NT2/D1 (cell line): Measurements from ENCODE around the gene PPM1H.

Experiments
- SUZ12 ChIP-seq: IDR thresholded peaks from 2 replicates; pipeline ENCODE4 v1.6.1; 2011; ENCODE audit not compliant: insufficient read length, insufficient read depth; ENCODE audit errors: extremely low read depth
- YY1 ChIP-seq: IDR thresholded peaks from 2 replicates; pipeline ENCODE4 v1.6.1; 2011; ENCODE audit not compliant: insufficient read length, insufficient read depth
- ZNF274 ChIP-seq: IDR thresholded peaks from 2 replicates; pipeline ENCODE4 v1.6.1; 2011; ENCODE audit warnings: mild to moderate bottlenecking, low read depth, low read length

DNA sequence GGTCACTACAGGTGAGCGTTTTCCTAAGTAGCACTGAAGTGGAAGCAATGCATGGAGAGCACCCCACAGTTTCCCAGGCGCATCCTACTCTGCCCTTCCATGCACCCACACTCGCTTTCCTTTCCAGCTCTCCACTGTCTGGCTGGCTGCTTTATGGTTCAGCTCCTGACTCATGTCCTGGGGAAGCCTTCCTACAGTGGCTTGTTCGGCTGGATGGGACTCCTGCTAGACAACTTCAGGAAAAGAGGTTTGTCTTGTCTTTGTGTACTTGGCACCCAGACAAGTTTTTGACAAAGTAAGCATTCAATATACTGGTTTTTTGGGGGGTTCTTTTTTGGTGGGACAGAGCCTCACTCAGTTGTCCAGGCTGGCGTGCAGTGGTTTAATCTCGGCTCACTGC is 21.6 kb downstream of the PPM1H start:
- TF ChIP-seq ZNF274, result no peak
- TF ChIP-seq SUZ12, result no peak
- no peak for TF ChIP-seq YY1
